HG02870 (cell line): Measurements from ENCODE around the gene HTR6.
"Not testable (repeated sequence)": the region's sequence is repeated elsewhere in the genome, so short reads cannot be mapped to it uniquely, and the experiment has no call there.

Experiments used
- ATAC-seq: cut with Tn5 transposase; IDR thresholded peaks from one replicate; pipeline ENCODE4 v1.9.1; 2021; ENCODE audit warnings: mild to moderate bottlenecking, moderate library complexity; ENCODE audit not compliant: unreplicated experiment

Gene HTR6

DNA sequence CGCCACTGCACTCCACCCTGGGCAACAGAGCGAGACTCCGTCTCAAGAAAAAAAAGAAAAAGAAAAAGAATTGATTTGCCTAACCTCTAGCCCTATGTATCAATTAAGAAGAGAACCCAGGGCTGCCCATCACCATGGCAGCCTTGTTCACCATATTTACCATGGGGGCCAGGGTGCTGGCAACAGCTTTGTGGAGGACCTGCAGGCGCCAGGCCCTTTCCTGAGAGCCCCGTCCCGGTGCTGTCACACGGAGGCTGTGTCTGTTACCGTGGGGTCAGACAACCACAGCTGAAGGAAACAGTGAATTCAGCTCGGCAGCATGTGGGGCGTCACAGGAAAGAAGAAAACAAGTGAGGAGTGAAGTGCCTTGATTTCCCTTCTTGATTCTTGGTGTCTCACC lies 27.1 kb upstream of the HTR6 start:
- no peak for ATAC-seq

DNA sequence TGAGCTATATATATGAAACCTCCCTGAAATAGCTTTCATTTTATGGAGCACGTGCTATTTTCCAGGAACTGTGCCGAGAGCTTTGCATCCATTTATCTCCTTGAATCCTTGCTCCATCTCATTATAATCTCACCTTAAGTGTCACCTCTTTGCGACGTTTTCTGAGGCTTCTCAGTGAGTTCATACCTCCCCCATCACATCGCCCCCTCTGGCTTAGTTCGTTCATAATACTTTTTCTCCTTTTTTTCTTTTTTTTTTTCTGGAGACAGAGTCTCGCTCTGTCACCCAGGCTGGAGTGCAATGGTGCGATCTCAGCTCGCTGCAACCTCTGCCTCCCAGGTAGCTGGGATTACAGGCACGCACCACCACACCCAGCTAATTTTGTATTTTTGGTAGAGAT lies 25.4 kb upstream of the HTR6 start:
- not testable (repeated sequence) for ATAC-seq

DNA sequence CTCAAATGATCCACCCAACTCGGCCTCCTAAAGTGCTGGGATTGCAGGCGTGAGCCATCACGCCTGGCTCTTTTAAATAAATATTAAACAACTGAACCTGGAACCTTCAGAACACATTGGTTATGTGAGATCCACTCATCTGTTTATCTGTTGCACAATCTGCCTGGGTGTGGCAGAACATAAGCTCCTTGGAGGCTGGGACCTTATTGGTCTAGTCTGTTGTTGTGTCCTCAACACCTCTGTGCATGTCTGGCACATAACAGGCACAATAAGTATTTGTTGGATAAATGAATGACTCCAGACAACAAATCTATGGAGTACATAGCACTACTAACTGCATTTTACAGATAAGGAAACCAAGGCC lies 24.7 kb upstream of the HTR6 start:
- ATAC-seq: no peak

DNA sequence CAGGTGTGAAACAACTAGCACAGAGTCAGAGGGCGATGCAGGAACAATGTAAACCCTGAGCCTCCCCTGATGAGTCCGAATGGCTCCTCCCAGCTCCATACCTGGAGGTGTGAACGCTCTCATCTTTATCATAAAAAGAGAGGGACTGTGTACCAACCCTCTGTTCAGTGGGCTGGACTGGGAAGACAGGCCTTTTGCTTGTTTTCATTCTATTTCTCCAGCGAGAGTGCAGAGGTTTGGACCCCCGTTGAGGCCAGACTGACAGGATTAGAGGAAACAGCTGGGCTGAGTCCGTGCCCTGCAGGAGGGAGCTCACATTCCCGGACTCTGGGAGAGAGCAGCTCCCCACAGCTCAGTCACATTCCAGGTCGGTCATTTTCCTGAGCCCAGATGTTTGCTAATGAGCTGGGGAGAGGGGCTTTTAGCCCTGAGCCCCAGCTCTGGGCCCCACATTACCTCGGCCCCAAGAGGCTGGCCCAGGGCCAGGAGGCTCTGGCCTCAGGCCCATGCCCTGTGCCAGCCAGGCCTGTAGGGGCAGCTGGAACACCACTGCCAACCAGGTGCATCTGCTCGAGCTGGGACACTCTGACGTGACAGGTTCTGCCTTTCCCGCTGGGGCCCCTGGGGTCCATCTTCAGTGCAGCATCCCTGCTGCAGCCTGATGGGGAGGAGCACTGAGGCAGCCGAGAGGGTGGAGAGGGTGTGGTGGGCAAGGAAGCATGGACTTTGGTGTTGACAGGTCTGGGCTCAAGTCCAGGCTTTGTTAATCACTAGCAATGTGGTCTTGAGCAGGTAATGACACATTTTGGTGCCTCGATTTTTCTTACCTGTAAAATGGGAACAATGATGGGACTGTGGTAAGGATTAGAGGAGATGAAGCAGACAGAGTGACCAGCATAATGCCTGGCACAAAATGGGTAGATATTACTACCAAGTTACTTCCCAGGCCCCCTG lies 24.0 kb upstream of the HTR6 start:
- ATAC-seq: no peak

DNA sequence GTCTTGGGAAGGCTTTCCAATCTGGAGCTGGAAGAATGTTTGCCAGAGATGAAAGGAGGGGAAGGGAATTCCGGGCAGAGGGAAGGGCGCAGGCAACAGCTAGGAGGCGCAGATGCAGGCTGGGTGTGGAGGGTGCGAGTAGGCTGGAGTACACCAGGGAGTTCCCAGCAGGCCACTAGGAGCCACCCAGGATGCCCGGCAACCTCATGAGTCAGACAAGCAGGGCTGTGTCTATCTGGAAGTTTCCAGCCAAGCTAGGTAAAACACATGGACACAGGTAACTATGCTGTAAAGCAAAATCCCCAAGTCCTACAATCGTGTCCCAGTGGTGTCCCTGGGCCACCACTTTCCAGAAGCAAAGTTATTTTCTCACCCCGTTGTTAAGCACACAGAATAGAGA lies 21.6 kb upstream of the HTR6 start:
- no peak for ATAC-seq

DNA sequence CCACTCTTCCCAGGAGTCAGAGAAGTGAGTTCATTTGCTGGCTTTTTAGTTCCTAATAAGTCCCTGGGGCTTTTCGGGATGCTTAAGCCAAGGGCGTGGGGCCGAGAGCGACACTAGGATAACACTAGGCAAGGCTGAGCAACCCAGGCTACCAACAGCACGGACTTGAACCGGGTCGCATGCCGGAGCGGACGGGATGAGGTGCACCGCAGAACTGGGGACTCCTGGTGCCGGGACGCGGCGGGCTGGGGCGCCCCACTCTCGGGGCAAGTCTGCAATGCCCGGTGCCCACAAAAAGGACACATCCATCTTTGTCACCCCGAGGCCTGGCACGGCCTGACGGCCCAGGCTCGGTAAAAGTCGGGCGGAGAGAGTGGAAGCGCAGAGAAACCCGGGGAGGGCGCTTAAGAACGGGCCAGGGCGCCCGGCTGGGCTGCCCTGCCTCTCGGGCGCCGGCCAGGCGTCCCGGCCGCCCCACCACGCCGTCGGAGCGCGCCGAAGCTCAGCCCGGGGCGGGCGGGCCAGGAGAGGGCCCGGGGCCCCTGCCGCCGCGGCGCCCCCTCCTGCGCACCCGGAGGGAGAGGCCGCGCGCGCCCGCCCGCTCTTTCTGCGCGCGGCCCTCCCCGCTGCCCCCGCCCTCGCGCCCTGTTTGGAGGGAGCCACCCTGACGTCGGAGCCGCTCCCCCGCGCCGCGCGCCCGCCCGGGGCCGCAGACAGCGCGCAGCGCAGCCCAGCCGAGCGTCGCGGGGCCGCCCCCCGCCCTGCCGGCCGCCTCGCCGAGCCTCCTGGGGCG lies 20.9 kb upstream of the HTR6 start, which contains the start of gene NBL1:
Gene NBL1, plus strand, starts transcription at position 710 of the 793 bp plus-strand sequence. CDS start 10,720 bp downstream, outside the sequence.
- ATAC-seq: no peak

DNA sequence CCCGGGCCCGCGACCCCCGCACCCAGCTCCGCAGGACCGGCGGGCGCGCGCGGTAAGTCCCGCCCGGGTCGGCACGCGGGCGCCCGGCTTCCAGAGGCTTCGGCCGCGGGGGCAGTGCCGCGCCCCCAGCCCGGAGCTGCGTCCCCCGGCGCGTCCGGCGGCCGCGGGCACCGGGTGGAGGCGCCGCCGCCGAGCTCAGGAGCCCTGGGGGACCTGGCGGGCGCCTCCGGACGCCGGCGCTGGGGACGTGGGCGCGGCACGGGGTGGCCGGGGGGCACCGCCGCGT lies 20.3 kb upstream of the HTR6 start:
- ATAC-seq: no peak

DNA sequence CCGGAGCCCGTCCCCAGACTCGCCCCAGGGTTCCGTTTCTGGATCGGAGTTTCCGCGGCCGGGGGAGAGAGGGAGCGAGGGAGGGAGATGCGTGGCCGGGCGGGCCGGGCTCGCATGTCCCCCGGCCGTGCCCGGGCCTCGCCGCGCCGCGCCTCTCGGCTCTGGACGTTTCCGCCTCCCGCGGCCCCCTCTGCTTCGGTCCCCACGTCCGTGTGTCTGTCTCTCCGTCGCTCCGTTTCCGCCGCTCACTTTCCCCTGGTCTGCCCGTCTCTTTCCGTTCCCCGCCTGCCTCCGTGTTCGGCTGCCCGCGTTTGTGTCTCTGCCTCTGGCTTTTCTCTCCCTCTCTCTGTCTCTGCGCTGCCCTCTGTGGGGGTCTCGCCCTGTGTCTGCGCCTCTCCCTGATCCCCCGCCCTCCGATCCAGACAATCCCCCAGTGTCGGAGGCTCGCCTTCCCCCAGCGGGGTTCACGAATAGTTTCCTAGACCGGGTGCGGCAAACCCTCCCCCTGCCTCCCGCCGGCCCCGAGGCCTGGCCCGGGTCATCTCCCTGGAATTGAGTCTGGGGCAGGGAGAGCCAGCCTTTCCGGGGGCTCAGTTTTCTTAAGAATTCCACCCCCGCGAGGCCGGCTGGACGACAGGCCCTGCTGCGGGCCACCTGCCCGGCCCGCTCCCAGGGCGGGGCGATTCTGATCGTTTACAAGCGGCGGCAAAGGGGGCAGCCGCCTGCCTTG lies 19.8 kb upstream of the HTR6 start:
- ATAC-seq: no peak

DNA sequence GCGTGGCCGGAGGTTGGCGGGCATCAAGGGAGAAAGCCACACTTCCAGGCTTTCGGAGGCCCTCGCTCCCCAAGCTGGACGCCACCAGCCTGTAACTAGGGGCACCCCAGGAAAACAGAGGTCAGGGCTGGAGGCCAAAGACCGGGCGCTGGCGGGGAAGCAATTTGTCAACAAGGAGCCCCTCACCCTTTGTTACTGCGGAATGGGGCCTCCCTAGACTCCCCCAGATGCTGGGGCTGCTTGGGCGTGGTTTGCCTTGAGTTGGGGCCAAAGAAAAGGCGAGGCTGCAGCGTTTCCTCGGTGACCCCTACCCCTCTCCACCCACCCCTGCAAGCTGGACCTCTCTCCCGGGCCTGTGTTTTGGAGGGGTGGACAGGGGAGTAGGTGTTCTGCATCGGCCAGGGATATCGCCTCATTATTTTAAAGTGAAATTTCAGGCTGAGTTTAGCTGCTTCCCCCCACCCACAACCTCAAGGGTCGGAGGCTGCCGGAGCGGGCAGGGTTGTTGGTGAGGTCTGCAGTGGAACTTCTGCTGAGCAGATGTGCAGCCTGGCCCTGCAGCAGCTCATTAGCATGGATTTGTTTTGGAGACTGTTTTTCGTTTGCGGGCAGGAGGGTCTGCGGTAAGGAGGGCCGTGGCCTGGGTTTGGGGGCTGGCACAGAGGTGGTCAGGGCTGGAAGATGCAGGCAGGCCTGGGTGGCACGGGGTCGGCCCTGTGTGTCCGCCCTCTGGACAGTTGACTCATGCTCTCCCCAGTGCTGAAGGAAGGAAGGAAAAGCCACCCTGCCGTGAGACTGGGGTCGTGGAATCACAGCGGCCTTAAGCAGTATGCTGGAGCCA lies 19.0 kb upstream of the HTR6 start:
- ATAC-seq: no peak

DNA sequence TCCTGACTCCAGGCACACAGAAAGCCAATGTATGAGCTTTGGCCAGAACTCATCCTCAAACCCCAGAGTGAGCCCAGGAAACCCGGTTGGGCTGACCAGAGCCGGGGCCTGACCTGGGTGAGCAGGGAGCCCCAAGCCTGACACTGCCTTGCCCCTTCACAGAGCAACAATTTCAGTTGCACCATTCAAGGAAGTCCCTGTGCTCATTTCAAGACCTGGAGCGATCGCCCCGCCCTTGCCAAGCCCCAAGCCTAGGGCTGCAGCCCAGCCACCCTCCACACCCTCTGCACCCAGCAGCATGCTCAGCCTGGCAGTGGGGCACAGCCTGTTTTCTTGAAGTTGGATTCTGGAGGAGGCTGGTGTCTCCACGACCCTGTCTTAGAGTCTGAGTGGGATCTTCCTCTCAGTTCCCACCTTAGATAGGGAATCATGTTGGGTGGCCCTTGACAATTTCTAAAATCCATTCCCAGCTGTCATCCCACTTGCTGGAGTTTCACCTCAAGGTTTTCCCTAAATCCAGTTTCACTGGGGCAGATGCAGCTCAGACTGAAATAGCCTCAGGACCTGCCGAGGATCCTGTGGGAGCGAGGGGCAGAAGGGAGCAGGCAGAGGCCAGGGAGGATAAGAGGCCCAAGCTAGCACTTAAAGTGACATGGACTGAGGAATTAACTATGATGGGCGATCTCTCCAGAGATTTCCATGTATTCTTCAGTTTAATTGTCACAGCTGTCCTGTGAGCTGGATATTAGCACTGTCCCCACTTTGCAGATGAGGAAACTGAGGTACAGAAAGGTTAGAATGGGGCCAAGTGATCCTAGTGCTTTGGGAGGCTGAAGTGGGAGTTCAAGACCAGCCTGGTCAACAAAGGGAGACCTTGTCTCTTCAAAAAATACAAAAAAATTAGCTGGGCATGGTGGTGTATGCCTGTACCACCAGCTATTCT lies 18.0 kb upstream of the HTR6 start:
- no peak for ATAC-seq

DNA sequence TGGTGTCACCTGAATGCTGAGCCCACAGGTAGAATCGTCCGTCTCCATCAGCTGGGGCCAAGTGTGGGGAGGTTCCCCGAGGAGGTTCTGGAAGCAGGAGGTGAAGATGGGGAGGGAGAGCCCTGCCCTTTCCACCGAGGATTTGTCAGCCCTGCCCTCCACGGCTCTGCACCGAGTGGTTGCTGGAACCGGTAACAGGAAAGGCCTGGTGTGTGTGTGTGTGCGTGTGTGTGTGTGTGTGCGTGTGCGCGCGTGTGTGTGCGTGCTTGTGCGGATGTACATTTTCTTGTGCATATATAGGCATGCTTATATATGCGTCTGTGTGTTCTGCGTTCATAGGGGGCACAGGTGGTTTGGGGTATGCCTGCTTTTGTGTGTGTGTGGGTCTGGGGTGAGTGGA lies 17.0 kb upstream of the HTR6 start:
- no peak for ATAC-seq

DNA sequence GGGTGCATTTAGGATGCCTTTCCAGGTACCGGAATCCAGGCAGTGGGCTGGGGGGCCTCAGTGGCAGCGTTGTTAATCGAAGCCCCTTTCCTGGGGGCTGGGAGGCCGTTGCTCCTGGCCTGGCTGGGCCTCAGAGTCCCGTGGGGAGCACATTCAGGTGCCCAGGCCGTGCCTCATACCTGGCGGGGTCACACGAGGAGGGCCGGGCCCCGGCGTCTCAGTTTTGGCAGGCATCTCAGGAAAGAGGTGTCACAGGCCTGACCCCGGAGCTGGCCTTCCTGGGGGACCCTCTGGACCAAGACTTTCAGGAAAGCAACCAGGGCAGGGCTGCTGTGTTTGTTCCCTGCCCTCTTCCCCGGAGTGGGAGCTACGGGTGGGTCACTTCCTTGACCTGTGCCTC lies 16.4 kb upstream of the HTR6 start:
- ATAC-seq: no peak

DNA sequence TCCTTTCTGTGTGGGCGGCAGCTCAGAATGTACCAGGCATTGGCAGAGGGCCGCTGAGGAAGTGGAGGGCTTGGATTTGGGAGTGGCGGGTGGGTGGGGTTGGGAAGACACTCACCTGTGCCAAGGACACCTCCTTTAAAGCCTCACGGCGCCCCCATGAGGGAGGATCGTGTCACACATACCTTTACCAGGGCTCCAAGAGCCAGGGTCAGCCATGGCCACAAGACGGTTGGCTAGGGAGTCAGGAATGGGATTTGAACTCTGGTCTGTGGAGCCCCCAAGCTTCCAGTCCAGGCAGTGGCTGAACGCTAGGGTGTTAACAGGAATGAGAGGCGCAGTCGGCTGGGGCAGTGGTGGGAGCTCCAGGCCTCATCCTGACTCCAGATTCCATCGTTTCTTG lies 16.0 kb upstream of the HTR6 start:
- no peak for ATAC-seq

DNA sequence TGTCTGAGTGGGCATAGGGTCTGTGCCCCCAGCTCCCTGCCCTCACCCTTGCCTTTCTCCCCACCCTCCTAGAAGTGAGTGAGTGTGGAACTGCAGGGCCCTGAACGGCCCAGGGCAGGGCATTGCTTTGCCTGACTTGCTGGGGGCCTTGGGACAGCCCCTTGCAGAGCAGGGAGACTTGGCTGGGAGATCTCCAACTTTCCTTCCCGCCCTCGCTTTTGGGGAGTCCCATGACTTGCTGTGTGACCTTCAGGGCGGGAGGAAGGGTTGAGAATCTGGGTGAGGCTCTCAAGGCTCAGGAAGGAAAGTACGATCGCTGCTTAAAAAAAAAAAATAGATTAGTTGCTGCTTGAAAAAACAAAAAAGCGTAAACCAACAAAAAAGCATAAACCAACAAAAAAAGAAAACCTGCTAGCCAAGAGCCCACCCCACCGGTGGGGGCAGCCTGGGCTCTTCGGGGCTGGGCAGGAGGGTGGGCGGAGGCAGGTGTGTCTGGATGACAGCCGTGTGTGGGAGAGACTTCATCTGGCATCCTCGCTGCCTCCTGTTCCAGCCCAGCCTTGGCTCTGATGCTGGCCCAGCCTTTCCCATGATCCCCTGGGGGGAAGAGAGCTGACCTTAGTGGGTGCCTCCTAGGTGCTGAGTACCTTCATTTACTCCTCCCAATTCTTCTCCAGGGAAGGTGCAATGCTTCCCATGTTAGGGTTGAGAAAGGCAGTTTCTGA lies 14.1 kb upstream of the HTR6 start:
- no peak for ATAC-seq

DNA sequence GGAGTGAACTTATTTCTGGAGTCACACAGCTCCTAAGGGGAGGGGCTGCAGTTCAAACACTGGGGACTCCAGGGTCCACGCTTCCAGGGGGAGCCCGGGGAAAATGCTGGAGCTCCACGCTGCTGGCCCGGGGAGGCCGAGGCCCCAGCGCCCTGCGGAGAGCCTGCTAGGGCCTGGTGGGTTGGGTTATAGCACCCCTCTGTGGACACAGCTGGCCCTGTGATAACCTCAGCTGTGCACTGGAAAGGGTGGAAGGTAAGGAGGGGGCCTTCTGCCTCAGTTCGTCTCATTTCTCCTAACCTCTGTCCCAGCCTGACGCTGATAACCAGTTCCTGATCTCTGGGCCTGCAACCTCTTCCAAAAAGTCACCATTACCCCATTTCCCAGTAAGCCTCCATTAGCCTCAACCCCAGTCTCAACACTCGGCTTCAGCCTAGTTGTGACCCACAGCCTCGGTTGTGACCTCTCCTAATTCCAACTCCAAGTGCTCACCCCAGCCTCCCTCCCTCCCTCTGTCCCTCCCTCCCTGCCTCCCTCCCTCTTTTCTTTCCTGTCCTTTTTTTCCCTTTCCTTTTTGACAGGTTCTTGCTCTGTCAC lies 13.4 kb upstream of the HTR6 start:
- ATAC-seq: no peak

DNA sequence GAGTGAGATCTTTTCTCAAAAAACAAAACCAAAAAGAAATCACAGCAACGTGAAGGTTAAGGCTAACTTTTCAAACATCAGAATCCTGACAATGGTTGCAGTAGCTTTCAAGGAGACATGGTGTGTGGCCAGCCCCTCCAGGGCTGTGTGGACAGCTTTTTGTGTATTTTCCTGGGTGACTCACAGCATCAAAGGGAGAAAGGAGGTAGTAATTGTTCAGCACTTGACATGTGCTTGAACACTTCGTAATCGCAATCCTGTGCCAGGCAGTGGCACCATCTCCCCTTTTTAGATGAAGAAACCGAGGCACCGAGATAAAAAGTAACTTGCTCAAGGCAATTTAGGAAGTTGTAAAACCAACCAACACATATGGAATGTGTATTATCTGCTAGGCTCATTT lies 10.3 kb upstream of the HTR6 start:
- no peak for ATAC-seq

DNA sequence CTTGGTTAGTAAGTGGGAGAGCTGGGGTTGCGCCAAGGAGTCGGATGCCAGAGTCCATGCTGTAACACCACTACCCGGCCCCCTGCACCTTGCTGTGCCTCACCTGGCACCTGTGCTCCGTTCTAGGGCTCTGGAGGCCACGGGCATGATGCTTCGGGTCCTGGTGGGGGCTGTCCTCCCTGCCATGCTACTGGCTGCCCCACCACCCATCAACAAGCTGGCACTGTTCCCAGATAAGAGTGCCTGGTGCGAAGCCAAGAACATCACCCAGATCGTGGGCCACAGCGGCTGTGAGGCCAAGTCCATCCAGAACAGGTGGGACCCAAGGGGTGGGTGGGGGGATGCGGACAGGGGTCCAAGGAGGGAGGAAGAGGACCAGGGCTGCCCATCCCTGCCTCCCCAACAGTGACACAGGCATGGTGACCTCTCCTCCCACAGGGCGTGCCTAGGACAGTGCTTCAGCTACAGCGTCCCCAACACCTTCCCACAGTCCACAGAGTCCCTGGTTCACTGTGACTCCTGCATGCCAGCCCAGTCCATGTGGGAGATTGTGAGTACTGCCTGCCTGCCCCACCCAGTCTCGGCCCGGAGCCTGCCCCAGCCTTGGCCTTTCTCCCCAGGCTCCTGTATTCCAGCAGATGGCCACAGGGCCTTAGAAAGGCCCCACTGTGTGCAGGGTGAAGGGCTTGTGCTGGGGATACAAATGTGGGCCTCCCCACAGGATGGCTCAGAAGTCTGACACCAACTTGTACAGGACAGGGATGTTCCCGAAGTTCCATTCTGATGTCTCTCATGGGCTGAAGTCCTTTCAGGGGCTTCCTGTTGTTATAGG lies 9.6 kb upstream of the HTR6 start:
- no peak for ATAC-seq

DNA sequence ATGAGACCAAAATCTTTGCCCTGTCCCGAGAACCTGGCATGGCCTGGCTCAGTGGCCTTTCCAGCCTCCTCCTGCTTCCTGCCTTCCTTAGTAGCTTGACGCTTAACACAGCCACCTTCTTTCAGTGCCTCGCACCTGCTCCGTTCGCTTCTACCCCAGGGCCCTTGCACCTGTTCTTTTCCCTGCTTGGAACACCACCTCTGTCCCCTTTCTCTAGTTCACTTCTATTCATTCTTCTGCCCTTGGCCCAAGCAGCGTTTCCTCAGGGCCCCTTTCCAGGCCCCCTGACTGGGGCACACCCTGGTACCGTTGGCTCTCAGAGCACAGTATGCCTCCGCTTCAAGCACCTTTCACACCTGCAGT lies 9.0 kb upstream of the HTR6 start:
- no peak for ATAC-seq
